ENCODE measurements around the gene SCN8A.

Gene SCN8A

DNA sequence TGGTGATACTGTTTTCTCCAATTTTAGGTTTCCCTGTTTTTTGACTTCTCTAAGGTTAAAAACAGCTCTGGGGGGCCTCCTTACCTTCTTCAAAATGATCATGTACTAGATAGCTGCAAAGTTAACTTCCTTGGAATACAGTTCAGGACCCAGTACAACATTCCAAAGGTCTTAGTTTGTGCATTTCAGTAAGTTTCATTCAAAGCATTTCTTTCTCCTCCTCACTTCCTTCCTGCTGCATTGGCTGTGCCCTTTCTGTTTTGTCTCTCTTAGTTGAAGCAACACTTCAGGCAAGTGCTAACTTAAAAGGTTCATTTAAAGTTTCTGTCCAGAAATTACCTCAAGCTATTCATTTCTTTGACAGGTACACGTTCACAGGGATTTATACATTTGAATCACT lies 95.7 kb downstream of the SCN8A start:
- Histone ChIP-seq H3K4me3 (ENCODE audit: low read depth, low read length) (no peak overlapping the region), H3K27ac (no peak overlapping the region)
- no peak for DNase-seq

DNA sequence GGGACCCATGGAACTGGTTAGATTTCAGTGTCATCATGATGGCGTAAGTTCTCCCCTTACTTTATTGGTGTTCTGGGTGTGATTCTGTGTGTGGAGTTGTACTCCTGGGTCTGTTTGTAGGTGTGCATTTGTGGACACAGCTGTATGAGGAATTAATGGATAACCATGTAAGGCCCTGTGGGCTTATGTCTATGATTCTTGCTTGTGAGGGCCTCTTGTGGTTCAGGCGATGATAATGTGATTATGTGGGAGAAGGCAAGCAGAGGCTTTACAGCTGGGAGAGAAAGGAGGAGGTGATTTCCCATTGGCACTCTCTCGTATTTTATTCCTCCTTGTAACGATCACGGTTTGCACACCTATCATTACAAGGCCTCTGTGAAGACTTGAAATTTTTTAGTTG lies 96.1 kb downstream of the SCN8A start:
- H3K4me3 ChIP-seq (ENCODE audit: low read depth, low read length), result no peak overlapping the region
- no peaks in the 10 kb centered on the region for H3K36me3 ChIP-seq (replicated peaks)
- in situ Hi-C loops (cut with HindIII; ENCODE audit: low pct_ligation_motif_present, low sequenced_read_pairs), result no loop called here
- H3K27ac ChIP-seq, result no peak overlapping the region
- TF ChIP-seq, protein P1, sequence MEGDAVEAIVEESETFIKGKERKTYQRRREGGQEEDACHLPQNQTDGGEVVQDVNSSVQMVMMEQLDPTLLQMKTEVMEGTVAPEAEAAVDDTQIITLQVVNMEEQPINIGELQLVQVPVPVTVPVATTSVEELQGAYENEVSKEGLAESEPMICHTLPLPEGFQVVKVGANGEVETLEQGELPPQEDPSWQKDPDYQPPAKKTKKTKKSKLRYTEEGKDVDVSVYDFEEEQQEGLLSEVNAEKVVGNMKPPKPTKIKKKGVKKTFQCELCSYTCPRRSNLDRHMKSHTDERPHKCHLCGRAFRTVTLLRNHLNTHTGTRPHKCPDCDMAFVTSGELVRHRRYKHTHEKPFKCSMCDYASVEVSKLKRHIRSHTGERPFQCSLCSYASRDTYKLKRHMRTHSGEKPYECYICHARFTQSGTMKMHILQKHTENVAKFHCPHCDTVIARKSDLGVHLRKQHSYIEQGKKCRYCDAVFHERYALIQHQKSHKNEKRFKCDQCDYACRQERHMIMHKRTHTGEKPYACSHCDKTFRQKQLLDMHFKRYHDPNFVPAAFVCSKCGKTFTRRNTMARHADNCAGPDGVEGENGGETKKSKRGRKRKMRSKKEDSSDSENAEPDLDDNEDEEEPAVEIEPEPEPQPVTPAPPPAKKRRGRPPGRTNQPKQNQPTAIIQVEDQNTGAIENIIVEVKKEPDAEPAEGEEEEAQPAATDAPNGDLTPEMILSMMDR (IDR thresholded peaks at IDR 0.05; ENCODE audit: low read depth, low read length, missing control alignments), result no peak
- DNase-seq, result no peak
- H3K27me3 ChIP-seq (replicated peaks), result no peaks in the 10 kb centered on the region

More for the DNA sequence above, 95.7 kb downstream of the SCN8A start:
- H3K36me3 ChIP-seq (replicated peaks), result no peaks in the 10 kb centered on the region
- no peaks in the 10 kb centered on the region for H3K27me3 ChIP-seq (replicated peaks)
- TF ChIP-seq, protein P1 (IDR thresholded peaks at IDR 0.05; ENCODE audit: low read depth, low read length, missing control alignments), result no peak
- in situ Hi-C loops (cut with HindIII; ENCODE audit: low pct_ligation_motif_present, low sequenced_read_pairs), result no loop called here

DNA sequence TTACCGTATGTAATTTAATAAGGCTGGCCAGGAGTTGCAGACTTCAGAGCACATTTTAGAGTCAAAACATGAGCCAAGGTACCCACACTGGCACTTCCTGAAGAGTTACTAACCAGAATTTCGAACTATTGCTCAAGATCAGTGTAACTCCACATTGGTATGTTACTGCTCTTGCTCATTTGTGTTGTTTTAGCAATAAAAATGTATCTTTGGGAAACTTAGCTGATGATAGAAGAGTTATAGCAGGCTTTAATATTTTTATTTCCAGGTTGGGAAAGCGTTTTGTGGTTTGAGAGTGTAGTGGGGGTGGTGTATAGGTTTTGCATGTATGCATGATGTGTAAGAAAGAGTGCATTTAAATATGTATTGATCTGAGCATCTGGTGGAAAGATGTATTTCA lies 96.6 kb downstream of the SCN8A start:
- in situ Hi-C loops (cut with HindIII; ENCODE audit: low pct_ligation_motif_present, low sequenced_read_pairs), result no loop called here
- Histone ChIP-seq H3K27ac (no peak overlapping the region), H3K27me3 (replicated peaks) (no peaks in the 10 kb centered on the region), H3K4me3 (ENCODE audit: low read depth, low read length) (no peak overlapping the region), H3K36me3 (replicated peaks) (no peaks in the 10 kb centered on the region)
- TF ChIP-seq, protein P1 (IDR thresholded peaks at IDR 0.05; ENCODE audit: low read depth, low read length, missing control alignments), result no peak
- no peak for DNase-seq

DNA sequence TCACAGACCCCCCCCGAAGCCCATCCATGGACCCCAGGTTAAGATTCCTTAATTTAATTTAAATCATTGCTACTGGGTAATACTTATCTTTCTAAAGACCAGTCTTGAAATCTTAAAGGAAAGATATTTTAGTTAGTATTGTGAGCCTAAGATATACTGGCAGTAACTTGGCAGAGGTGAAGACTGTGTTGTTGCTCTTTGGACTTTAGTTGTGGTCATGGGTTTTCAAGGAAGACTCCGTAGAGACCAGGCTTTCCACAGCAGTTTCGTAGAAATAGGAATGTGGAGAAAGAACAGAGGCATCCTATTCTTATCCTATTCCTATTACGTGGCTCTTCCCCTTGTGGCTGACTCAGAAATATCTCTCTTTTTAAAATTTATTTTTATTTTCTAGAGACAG lies 99.0 kb downstream of the SCN8A start:
- Histone ChIP-seq H3K27ac (no peak overlapping the region), H3K27me3 (replicated peaks) (no peaks in the 10 kb centered on the region), H3K36me3 (replicated peaks) (no peaks in the 10 kb centered on the region), H3K4me3 (ENCODE audit: low read depth, low read length) (no peak overlapping the region)
- DNase-seq, result no peak
- TF ChIP-seq, protein P1 (IDR thresholded peaks at IDR 0.05; ENCODE audit: low read depth, low read length, missing control alignments), result no peak
- in situ Hi-C loops (cut with HindIII; ENCODE audit: low pct_ligation_motif_present, low sequenced_read_pairs), result no loop called here

DNA sequence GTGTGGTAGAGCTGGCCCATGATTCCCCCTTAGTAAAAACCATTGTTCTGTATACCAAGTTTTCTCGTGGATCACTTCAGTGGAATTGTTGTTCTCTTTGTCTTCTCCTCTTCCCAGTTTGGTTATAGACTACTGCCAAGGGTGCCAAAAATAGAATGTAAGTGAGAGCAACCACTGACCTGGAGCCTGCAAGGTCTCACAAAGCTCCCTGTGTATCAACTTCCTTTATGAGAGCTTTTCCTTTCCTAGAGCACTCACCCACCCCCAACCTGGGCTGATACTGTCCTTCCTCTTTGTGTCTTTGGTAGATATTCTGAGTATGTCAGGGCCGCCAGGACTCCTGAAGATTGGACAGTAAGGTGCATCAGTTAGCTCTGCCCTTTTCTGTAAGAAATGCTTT lies 101.0 kb downstream of the SCN8A start:
- Histone ChIP-seq H3K36me3 (replicated peaks) (no peaks in the 10 kb centered on the region), H3K27ac (no peak overlapping the region), H3K4me3 (ENCODE audit: low read depth, low read length) (no peak overlapping the region), H3K27me3 (replicated peaks) (peaks cover 1% of the 10 kb centered on the region)
- no peak for DNase-seq
- in situ Hi-C loops (cut with HindIII; ENCODE audit: low pct_ligation_motif_present, low sequenced_read_pairs), result no loop called here
- TF ChIP-seq, protein P1 (IDR thresholded peaks at IDR 0.05; ENCODE audit: low read depth, low read length, missing control alignments), result no peak

DNA sequence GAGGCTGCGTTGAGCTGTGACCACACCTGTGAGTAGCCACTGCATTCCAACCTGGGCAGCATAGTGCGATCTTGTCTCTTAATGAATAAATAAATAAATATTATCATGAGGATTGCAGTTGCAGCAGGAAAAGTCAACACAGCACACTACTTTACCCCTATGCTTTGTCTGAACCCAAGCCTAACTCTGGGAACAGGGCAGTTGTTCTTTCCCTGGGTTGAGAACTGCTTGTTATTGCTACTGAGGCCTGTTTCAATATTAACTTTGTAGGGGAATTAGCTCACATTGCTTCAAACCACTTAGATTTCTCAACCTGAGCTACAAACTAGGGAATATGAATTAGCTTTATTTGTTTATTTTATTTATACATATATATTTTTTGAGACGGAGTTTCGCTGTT lies 102.5 kb downstream of the SCN8A start:
- H3K27me3 ChIP-seq (replicated peaks), result peaks cover 1% of the 10 kb centered on the region
- in situ Hi-C loops (cut with HindIII; ENCODE audit: low pct_ligation_motif_present, low sequenced_read_pairs), result no loop called here
- no peak overlapping the region for H3K4me3 ChIP-seq (ENCODE audit: low read depth, low read length)
- no peak overlapping the region for H3K27ac ChIP-seq
- TF ChIP-seq, protein P1 (IDR thresholded peaks at IDR 0.05; ENCODE audit: low read depth, low read length, missing control alignments), result no peak
- no peak for DNase-seq
- no peaks in the 10 kb centered on the region for H3K36me3 ChIP-seq (replicated peaks)

Measured in brain microvascular endothelial cell (primary cell).